Activated CD4-positive, alpha-beta T cell treated with anti-CD3 and anti-CD28 coated beads, Interleukin-2, Interleukin-6, amounts not matched to agents 100 ng/mL and 50 ng/mL, durations not matched to agents 16 hours and 8 hours (primary cell): ENCODE results near the gene LPP.

Source experiments
- DNase-seq: peaks from one replicate; pipeline ENCODE4 v3.0.0-alpha.2; 2020

LPP gene

GRCh38 chr3:188905547-188905946, 751.6 kb downstream of the LPP start:
- no peak for DNase-seq

DNA sequence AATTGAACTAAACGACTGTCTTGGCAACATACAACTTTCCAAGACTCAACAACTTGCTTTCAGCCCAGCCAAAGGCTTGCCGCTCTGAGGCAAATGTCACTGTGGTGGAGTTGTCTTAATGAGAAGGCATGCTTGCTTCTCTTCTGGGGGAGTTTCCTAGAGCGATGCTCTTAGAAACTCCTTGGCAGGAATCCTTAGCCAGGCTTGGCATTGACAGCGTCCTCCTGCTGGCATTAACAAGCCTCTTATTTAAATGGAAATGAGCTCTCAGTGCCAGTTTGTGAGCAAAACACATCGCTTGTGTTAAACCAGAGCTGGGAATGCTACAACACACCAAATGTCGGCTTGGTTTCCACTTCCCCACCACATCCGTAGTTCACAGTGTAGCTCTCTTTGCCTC, 752.3 kb downstream of the LPP start:
- DNase-seq = no peak

DNA sequence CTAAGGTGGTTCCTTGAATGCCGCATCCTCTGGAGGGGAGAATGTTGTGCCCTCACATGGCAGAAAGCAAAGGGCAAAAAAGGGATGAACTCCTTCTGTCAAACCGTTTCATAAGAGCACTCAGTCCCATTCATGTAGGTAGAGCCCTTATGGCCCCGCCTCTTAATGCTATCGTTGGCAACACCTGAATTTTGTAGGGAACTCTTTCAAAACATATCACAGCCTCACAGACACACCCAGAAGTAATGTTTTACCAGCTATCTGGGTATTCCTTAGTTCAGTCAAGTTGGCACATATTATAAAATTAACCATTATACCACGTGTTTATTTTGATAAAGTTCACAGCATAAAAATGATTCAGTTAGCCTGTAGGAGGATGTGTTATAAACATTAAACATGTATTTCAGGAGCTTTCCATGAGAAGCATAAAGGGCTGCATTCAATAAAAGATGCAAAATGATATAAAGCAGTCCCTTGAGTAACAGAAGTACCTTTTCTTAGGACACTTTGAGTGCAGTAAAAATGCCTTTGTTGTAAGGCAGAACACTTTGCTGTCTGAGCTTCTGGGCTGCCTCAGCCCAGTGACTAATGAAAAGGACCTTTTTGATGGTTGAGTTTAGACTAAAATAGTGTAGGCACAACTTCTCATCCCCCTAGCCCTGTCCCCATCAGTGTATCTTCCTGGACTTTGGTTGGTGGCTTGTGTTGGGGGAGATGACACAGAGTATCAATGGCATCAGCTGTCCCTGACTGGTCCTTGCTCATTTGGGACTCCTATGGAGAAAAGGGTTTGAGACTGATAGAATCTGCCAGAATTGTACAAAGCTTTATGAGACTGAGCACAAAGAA, 754.3 kb downstream of the LPP start:
- no peak for DNase-seq

GRCh38 chr3:188911026-188911850, 757.3 kb downstream of the LPP start:
- no peak for DNase-seq

DNA sequence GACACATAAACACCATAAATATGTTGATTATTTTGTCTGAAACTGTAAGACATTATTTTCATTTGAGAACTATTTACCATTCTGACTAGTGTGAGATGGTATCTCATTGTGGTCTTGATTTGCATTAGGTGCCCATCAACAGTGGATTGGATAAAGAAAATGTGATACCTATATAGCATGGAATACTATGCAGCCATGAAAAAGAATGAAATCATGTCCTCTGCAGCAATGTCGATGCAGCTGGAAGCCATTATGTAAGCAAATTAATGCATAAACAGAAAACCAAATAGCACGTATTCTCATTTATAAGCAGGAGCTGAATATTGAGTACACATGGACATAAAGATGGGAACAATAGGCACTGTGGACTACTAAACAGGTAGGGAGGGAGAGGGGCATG, 759.1 kb downstream of the LPP start:
- DNase-seq = no peak

DNA sequence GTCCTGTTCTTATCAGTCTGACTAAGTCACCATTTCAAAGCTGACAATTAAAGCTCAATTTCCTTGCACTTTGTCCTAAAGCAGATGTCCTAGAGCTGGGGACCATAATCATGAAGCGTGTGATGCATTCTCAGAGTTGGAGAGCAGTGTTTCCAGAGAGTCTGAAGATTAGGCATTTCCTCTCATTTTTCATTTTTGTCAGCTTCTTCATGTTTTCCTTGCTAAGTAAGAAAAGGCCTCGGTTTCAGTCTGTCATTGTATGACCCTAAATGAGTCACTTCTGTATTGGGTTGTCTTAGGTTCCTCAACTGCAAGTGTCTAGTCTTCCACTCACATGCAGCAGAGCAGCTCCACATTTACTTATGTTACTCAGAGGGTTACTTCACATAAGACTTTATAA, 760.6 kb downstream of the LPP start:
- peak; percentile 82 for DNase-seq

DNA sequence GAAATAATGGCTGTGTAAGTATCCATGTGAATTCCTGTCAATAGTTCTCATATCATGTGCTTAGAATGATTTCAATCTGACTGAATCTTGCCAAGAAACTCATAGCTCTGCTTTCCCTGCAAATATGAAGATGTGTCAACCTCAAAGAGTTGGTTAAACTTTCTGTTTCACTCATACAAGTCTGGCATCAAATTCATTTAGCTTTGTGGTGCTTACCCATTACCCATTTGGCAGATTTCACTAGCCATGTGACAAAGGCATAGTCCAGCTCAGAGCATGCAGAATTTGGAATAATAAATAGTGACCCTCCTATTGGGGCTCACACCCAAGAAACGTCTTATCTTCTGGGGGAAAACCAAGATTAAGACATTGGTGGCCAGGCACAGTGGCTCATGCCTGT, 761.2 kb downstream of the LPP start:
- peak; percentile 88 for DNase-seq

DNA sequence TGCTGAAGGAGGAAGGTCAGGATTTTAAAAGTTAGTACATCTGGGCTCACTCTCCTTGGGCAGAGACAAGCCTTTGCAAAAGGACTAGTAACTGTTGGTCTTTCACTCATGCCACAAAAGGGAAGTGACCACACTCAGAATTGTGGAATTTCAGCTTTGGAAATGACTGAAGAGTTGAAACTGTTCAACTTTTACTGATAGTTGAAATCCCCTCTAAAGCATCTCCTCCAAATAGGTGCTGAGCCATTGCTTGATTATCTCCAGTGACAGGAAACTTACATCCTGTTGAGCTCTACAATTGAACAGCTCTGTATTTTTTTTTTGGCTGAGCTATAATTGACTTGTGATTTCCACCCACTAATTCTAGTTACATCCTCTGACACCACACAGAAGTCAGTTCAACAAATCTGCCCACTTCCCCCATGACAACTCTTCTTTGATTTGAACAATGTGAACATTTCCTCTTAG, 763.0 kb downstream of the LPP start:
- peak; percentile 81 for DNase-seq

DNA sequence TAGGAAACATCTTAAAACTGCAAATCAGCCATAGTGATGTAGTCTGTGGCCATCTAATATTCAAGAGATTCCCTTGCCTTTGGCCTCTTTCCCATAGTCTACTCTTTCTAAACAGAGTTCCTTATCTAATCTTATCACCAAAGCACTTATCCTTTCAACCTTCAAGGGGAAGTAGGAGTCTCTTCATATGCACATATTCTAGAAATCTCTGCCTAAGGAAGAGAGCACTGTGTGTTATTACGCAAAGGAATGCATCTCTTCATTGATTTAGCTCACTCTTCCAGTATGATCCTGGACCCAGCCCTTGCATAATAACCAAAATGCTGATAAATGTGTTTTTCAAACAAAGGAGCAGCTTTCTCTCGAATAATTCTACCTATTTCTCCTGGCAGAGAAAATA, 764.1 kb downstream of the LPP start:
- DNase-seq = no peak

GRCh38 chr3:188923671-188924070, 769.7 kb downstream of the LPP start:
- DNase-seq = no peak

GRCh38 chr3:188925376-188925775, 771.4 kb downstream of the LPP start:
- DNase-seq = no peak

DNA sequence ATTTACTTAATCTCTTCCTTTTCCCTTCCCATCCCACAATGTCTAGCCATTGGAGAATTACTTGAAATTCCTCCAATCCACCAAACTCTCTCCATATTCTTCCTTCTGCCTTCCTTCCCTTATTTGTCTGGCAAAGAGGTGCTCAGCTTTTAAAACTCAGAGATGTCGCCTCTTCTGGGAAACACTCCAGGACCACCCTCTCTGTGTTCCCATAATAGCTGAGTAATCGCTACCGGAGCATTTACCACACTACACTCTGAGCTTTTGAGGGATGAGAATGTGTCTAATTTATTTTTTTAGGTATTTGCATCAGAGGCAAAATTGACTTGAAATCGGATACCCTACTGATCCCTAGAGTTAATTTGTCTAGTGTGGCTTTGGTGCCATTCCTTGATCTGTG, 772.2 kb downstream of the LPP start:
- no peak for DNase-seq

DNA sequence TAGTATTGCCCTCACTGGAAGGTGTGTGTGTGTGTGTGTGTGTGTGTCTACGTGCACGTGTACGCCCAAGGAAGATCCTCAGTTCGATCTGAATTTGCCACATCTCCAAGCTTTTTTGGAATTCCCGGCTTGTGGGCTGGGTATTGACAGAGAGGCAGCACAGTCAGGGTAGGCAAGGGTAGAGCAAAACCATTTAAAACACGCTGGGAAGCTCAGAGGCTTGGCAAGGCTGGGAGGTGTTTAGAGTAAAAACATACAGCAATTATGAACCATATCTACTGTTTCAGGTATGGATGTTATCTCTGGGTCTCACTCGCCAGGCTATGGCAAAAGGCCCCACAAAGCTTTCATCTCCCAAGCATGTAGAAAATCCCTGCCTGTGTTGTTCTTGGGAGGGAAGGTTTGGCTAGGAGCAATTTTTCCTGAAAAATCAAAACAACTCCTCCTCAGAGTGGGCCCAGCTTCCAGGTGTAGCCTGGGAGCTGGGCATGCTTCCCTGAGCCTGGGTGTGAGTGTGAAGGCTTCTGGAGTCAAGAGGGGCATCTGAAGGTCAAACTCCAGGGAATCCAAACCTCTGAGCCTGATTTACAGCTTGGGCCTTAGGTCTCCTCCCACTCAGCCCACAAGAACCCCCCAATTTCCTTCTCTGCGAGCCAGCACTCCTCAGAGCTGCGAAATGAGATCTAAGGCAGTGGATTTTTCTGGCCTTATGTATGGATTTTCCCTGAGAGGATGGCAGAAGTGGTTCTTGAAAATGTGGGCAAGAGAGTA, 773.0 kb downstream of the LPP start:
- DNase-seq = no peak

GRCh38 chr3:188927971-188928370, 774.0 kb downstream of the LPP start:
- DNase-seq = no peak

DNA sequence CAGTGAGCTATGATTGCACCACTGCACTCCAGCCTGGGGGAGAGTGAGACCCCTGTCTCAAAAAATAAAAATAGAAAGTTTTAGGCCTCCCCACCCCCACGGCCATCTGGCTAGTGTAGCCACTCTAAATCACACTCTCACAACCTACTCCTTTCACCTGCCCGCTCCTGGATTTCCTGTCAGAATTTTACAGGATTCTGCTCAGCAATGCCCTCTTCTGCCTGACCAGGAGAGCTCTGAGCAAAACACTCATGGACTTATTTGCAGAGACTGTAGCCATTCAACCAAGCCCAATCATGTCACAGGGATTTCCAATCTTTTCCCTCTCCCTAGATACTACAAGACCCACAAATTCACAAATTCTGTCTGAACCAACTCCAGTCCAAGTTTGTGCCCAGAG, 775.2 kb downstream of the LPP start:
- no peak for DNase-seq

- DNase-seq = no peak
Observed at GRCh38 chr3:188931036-188931435, 777.1 kb downstream of the LPP start.

- no peak for DNase-seq
Observed at GRCh38 chr3:188931531-188931930, 777.6 kb downstream of the LPP start.

GRCh38 chr3:188934989-188935388, 781.0 kb downstream of the LPP start:
- no peak for DNase-seq

- no peak for DNase-seq
Observed at GRCh38 chr3:188936597-188937107, 782.7 kb downstream of the LPP start.

GRCh38 chr3:188937389-188937788, 783.4 kb downstream of the LPP start:
- no peak for DNase-seq

- DNase-seq = no peak
Observed at GRCh38 chr3:188938999-188939398, 785.0 kb downstream of the LPP start.

- DNase-seq = no peak
Observed at GRCh38 chr3:188939814-188940572, 786.0 kb downstream of the LPP start.
